ENCODE results near the gene AGPAT4.

AGPAT4 gene

DNA sequence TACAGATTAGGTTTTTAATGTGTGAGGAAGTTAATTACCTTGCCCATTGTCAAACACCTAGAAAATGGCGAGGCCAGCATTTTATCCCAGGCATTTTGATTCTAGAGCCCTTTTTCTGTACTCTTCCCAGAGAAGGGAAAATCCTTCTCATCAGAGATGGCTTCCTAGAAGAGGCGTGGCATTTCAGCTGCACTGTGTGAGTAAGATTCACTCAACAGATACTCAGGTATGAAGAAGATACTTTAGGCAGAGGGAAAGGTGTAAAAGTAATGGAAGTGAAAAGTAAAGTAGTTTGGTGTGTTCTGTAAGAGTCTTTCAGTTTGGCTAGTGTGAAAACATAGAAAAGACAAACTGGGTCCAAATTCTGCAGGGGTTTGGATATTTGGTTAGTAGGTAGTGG lies 168.5 kb downstream of the AGPAT4 start:
- DNase-seq, result no peak

DNA sequence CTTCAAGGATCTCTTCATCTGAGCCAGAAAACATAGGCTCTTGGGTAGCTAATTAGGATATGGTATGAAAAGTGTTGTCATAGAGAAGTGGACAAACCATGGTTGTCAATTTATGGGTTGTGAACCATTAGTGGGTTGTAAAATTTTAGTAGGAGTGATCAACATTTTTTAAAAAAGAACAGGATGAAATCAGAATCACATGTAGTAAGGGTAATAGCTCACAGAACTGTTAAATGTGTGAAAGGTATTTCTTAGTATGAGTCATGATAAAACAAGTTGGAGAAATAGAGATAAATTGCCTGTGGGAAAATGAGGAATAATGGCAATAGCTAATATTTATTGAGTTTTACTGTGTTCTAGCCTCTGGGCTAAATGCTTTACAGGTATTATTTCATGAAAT lies 168.9 kb downstream of the AGPAT4 start:
- DNase-seq, result no peak

DNA sequence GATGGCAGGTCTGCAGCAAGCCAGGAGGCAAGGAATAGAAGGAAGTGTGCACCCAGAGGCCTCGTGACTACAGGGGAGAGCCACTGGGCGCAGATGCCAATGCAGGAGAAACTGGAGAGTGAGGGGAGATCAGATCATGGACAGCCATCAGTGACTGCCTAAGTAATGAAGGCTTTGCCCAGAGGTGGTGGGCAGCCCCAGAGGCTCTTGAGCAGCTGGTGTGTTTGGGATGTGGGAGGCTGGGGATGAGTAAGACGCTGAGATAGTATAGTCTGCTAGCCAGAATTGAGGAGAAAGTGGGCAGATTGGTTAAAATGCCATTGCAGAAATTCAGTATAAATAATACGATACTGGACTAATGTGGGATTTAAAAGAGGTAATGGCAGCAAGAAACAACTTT lies 170.4 kb downstream of the AGPAT4 start:
- no peak for DNase-seq

DNA sequence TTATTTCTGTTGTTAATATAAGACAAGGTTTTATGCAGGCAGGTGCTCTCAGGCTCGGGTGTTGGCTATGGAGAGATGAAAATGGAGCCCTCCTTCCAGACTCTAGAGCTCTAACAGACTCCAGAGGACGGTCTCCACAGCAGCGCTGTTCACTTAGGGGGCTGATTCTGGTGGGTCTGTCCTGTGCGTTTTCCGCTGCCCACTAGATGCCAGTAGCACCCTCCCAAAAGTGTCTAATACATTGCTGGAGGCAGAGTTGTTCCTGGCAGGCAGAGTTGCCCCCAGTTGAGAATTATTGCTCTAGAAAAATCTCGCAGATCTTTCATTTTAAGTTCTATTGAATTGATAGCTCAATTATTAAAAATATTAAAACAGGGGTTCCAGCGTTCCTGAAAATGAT lies 172.3 kb downstream of the AGPAT4 start:
- DNase-seq, result no peak

DNA sequence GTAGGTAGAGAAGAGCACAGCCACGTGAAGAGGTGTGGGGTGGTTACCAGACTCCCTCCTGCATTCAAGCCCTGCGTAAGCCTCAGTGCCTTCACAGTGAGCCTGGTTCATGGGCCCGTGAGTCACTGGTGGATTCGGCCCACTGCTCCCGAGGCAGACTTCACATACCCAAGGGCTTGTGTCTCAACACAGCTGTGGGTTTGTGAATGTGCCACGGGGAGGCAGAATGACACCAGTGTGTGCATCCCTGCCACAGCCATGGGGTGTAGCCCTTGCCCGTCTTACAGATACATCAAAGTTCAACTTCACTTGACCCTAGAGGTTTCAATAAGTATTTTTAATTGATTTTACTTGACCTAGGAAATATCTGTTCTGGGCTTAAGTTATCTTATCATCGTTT lies 173.8 kb downstream of the AGPAT4 start:
- DNase-seq, result no peak

DNA sequence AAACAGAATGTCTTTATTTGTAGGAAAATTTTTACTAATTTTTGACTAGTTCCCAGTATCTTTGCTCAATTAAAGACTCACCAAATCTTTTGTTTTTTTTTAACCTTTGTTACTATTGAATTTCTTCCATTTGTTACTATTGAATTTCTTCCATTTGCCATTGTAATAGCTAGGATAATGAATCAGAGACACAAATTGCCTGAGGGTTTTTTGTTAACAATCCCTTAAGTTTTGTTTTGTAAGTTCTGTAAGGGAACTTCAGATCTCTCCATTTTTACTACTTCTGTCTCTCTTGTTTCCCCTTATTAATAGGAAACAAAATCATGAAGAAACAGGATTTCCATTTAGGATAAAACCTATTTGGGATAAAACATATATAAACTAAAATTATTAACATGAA lies 177.9 kb downstream of the AGPAT4 start:
- no peak for DNase-seq

DNA sequence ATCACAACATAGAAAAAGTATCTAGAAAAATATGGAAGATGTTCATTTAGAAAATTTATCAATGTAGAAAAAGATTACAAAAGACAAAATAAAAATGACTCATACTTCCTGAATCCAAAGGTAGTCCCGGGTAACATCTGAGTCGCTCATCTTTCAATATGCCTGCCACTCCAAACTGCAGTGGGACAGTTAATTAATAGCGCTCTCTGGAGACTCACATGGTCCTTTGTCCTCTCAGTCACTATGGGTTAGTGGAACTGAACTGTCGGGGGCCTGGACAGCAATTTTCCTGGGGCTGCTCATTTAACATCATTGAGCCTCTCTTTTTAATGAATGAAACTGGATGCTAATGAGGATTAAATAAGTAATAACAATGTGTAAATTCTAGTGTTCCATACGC lies 178.9 kb downstream of the AGPAT4 start:
- DNase-seq, result no peak

DNA sequence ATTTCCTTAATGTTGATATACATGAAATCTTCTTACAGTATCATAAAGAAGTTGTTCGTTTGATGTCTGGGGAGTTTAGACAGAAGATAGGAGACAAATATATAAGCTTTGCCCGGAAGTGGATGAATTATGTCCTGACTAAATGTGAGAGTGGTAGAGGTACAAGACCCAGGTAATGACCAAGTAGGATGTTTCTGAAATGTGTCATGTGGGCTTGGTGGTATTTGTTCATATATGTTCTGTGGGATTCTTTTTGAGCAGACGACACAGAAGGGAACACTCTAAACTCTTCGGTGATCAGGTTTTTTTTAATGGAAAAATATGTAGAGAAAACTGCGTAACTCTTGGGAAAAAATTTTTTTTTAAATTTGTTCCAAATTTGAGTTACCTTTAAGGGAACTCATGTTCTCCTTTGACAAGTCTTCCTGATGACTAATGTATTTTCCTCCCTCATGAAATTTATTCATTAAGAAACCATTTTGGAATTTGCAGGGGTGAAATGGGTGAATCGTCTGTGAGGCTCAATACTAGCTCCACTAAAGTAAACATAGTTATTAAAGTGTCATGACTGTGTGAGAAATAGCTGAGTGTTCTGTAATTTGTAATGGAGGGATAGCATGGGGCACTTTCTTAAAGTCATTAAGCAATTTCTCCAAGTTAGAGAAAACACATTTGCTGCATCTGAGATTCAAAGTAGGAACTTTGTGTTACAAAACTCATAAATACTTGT lies 181.7 kb downstream of the AGPAT4 start:
- no peak for DNase-seq

DNA sequence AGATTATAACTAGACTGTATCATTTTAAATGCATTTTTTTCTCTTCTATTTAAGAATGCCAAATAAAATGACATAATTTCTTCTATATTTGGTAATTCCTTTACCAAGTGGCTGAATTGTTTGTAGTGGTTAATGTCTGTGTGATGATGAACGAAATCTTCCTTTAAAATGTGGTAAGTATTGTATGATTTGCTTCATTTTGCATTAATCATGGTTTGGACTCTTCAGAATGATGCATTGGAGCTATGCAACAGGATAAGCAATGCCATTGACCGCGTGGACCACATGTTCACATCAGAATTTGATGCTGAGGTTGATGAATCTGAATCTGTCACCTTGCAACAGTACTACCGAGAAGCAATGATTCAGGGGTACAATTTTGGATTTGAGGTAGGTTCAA lies 182.7 kb downstream of the AGPAT4 start:
- DNase-seq, result no peak

DNA sequence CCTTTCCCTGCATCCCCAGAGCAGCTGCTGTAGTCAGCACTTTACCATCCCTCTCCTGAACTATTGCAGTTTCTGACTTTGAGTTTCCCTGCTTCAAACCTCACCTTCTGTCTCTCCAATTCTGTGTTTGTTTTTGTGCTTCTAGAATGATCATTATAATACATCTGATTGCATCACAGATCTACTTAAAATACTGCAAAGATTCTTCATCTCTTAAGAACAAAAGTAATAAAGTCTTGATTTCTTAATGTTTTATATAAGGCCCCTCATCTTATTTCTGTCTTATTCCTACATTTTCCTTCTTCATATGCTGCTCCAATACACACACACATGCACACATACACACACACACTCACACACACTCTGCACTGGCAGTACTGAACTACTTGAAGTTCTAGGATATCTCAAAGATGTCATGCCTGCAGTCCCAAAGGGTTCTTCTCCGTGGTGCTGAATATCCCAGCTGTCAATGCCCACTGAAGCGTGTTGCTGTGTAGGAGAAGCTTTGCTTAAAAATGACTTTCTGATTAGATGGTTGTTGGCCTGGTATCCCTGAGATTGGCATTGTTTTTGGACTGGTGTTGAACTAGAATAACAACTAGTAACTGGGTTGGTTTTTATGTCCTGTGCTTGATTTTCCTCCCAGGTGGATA lies 185.1 kb downstream of the AGPAT4 start:
- no peak for DNase-seq

DNA sequence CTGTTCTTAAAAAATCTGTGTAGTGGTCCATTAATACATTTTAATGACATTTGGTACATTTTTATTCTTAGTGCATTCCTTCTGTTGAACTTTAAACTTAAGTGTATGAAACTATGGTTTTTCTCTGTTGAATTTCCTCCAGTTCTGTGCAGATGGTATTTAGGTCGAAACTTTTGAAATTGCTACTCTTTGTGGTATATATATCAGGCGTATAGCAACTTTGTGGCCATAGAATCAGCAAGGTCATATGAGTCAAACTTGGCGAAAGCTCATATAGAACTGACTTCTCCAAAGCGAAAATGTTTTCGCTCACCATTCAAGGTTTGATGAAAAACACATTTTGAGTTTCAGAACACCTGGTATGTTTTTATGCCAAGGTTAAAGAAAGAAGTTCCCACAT lies 188.6 kb downstream of the AGPAT4 start:
- DNase-seq, result no peak

DNA sequence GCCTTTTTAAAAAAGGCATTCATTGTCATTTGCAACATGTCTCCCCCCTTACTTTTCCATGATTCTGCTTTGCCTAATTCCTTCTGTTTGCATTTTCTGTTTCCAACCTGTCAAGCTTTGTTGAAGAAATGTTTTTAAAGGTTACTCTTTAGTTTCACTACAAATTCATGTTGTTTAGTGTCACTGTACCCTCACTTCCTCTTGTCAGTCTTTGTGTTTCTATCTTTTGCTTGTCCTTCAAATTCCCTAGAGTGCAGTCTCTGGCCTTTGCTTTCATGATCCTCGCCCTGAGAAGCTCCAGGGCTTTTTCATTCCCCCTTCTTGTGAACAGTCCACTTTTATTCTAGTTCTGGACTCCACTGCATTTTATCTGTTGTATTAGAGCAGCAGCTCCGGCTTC lies 191.6 kb downstream of the AGPAT4 start:
- DNase-seq, result no peak

DNA sequence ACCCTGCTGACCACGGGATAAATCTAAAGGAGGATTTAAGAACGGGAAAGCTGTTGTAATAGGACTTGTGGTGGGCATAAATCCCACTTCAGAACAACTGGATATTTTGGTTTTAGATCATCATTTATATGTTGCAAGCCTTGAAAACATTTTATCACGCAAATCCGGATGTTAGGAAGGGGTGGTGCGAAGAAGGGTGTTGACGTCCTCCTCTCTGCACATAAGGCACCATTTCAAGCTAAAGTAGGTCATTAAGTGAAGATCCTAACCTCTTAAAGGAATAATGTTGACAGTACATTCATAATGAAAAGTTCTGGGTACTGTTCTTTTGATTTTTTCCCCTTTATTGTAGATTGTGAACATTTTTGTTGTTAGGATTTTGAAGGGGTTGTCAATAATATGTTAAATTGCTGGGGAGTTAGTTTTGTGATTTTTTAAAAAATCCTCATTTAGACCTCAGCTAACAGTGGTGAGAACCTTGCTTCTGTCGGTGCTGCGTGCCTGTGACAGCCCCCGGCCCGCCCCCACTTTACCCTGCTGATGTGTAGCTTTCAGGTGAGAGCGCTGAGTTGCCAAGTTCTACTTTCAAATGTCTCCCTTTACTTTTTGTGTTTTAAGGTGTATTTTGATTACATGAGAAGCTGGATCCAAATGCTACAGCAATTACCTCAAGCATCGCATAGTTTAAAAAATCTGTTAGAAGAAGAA lies 193.4 kb downstream of the AGPAT4 start:
- no peak for DNase-seq
